K562 (cell line): ENCODE measurements around the gene FRMD5. TPM values are rescaled to one million over a fixed set of nuclear protein-coding genes. Genes with fewer than 3 reads are reported as not detected.

ENCODE experiments used
- ATAC-seq: fragments of 200-7000 bp; cut with Tn5 transposase; 3 replicates; pipeline ENCODE4 v1.9.1; 2020; ENCODE audit warnings: moderate library complexity
- BruUV-seq: library from RNA; stranded (reverse); fragments of 400-500 nt; replicated peaks from 2 replicates; lab custom pipeline; 2021; lab: Mats Ljungman, UMichigan
- CTCF ChIA-PET: fragments of 300-600 bp; formaldehyde crosslinking; extraction: SDS; loops from one replicate; lab custom pipeline; 2021; ENCODE audit warnings: low intra/inter-chr PET ratio; lab: Yijun Ruan, JAX
- POLR2A ChIA-PET: fragments of 300-600, 350-650 bp; sonication (Branson Sonifier 250); formaldehyde crosslinking; extraction: SDS; loops from one replicate; lab custom pipeline; 2021; ENCODE audit warnings: antibody characterized with exemption, inconsistent platforms; lab: Yijun Ruan, JAX
- DNase-seq, 4 experiments: peaks; one replicate each; pipeline versions ENCODE4 v3.0.0 to v3.0.0-alpha.2; 2011 to 2018; ENCODE audit warnings: low spot score in 3 of 4, mixed read lengths in 3 of 4; ENCODE audit errors: extremely low read depth in 1 of 4
- FAIRE-seq: peaks from 2 replicates; lab custom pipeline; 2011; peaks lifted over from hg19 to GRCh38; lab: Jason Lieb, UNC
- H2AFZ ChIP-seq: 2 replicates; pipeline ENCODE4 v1.6.0; 2011; ENCODE audit warnings: low read depth, low read length, control low read depth, inconsistent platforms
- H3K27ac ChIP-seq: fragments of 200-600 bp; 3 replicates; pipeline ENCODE4 v1.8.0; 2011; ENCODE audit warnings: low read depth, mild to moderate bottlenecking, control low read depth, inconsistent platforms, low read length, moderate library complexity, mixed read lengths; ENCODE audit errors: extremely low read depth
- H3K27me3 ChIP-seq, 2 experiments: fragments of 300-600 bp in 1 of 2; 2 replicates in 1 of 2; 3 replicates in 1 of 2; pipeline versions ENCODE4 v1.6.0 to v1.8.0; 2011; ENCODE audit warnings: inconsistent platforms in 2 of 2, low read length in 2 of 2, mild to moderate bottlenecking in 1 of 2, mixed read lengths in 1 of 2, moderate library complexity in 1 of 2; ENCODE audit not compliant: control insufficient read depth in 2 of 2, insufficient read depth in 2 of 2
- H3K36me3 ChIP-seq: fragments of 300-600 bp; 3 replicates; pipeline ENCODE4 v1.8.0; 2011; ENCODE audit warnings: mild to moderate bottlenecking, low read length, inconsistent platforms; ENCODE audit not compliant: control insufficient read depth, insufficient read depth
- H3K4me1 ChIP-seq, 2 experiments: fragments of 200-600 bp in 1 of 2; replicated peaks in 1 of 2; 2 replicates in 1 of 2; 3 replicates in 1 of 2; pipeline versions ENCODE4 v1.5.1 to v1.8.0; 2011; ENCODE audit warnings: inconsistent platforms in 2 of 2, low read length in 2 of 2, mild to moderate bottlenecking in 1 of 2, mixed read lengths in 1 of 2, moderate library complexity in 1 of 2; ENCODE audit not compliant: control insufficient read depth in 2 of 2, insufficient read depth in 2 of 2
- H3K4me2 ChIP-seq: 2 replicates; pipeline ENCODE4 v1.6.1; 2011; ENCODE audit warnings: low read length, control low read depth, inconsistent platforms, mixed read lengths; ENCODE audit not compliant: insufficient read depth
- H3K4me3 ChIP-seq: fragments of 200-600 bp; sonication (generic), shearing (Covaris generic); 2 replicates; pipeline ENCODE4 v1.5.1; 2016; ENCODE audit warnings: control low read depth, inconsistent platforms
- H3K79me2 ChIP-seq: fragments of 200-600 bp; 3 replicates; pipeline ENCODE4 v1.8.0; 2011; ENCODE audit warnings: low read length, inconsistent platforms; ENCODE audit not compliant: control insufficient read depth, insufficient read depth
- H3K9ac ChIP-seq, 2 experiments: 2 replicates each; pipeline versions ENCODE4 v1.6.0 to v1.6.1; 2011; ENCODE audit warnings: low read depth in 2 of 2, low read length in 2 of 2, control low read depth in 1 of 2, inconsistent platforms in 1 of 2, mild to moderate bottlenecking in 1 of 2, mixed read lengths in 1 of 2; ENCODE audit not compliant: insufficient read depth in 1 of 2
- H3K9me1 ChIP-seq: one replicate; pipeline ENCODE4 v1.6.0; 2011; ENCODE audit warnings: inconsistent platforms, mild to moderate bottlenecking, low read length, moderate library complexity; ENCODE audit not compliant: control insufficient read depth, insufficient read depth
- H3K9me3 ChIP-seq: replicated peaks from 2 replicates; pipeline ENCODE4 v1.5.1; 2011; ENCODE audit warnings: low read depth, low read length, inconsistent platforms; ENCODE audit not compliant: control insufficient read depth, insufficient read depth
- H4K20me1 ChIP-seq: replicated peaks from 2 replicates; pipeline ENCODE4 v1.6.1; 2011; ENCODE audit warnings: low read length, inconsistent platforms, mixed read lengths; ENCODE audit not compliant: control insufficient read depth, insufficient read depth
- ASH1L ChIP-seq: fragments of 450-650 bp; IDR thresholded peaks from 2 replicates; pipeline ENCODE4 v1.6.1; 2018; ENCODE audit warnings: borderline replicate concordance, mild to moderate bottlenecking, low read depth; ENCODE audit not compliant: partially characterized antibody
- BACH1 ChIP-seq: fragments of 200-800 bp; sonication (Bioruptor generic); IDR thresholded peaks from 2 replicates; pipeline ENCODE4 v1.6.1; 2016; ENCODE audit warnings: missing genetic modification characterization, missing compliant biosample characterization
- CEBPG ChIP-seq, 3 experiments: fragments of 200-800 bp in 1 of 3; sonication (Bioruptor generic) in 1 of 3; sonication (generic) in 1 of 3; formaldehyde crosslinking in 1 of 3; IDR thresholded peaks in 2 of 3; conservative IDR thresholded peaks in 1 of 3; 2 replicates each; pipeline versions ENCODE4 v1.6.1 to v1.8.0; 2016 to 2022; ENCODE audit warnings: missing compliant biosample characterization in 2 of 3, missing genetic modification characterization in 2 of 3, mild to moderate bottlenecking in 1 of 3, missing genetic modification reagents in 1 of 3
- DNMT1 ChIP-seq: fragments of 450-650 bp; IDR thresholded peaks from 2 replicates; pipeline ENCODE4 v1.6.1; 2016; ENCODE audit warnings: antibody characterized with exemption, mild to moderate bottlenecking
- GATAD2A ChIP-seq: fragments of 450-650 bp; IDR thresholded peaks from 2 replicates; pipeline ENCODE4 v1.6.1; 2017
- HNRNPH1 ChIP-seq: fragments of 200-400 bp; formaldehyde crosslinking; optimal IDR thresholded peaks from 2 replicates; pipeline ENCODE3; 2017; ENCODE audit warnings: low read depth, mild to moderate bottlenecking, low read length, moderate library complexity
- KLF13 ChIP-seq: fragments of 450-650 bp; IDR thresholded peaks from 2 replicates; pipeline ENCODE4 v1.6.1; 2016; ENCODE audit warnings: missing genetic modification characterization, low read depth, mild to moderate bottlenecking, missing compliant biosample characterization, moderate library complexity, borderline replicate concordance
- KLF16 ChIP-seq: IDR thresholded peaks from 2 replicates; pipeline ENCODE4 v1.6.1; 2016; ENCODE audit warnings: antibody characterized with exemption
- LCOR ChIP-seq: sonication (generic); formaldehyde crosslinking; IDR thresholded peaks from 2 replicates; pipeline ENCODE4 v1.8.0; 2022; ENCODE audit warnings: mild to moderate bottlenecking, missing genetic modification reagents
- MCM2 ChIP-seq: fragments of 450-650 bp; IDR thresholded peaks from 2 replicates; pipeline ENCODE4 v1.6.1; 2017; ENCODE audit warnings: low read depth, mild to moderate bottlenecking
- MTA2 ChIP-seq: fragments of 450-650 bp; IDR thresholded peaks from 2 replicates; pipeline ENCODE4 v1.6.1; 2016; ENCODE audit warnings: low read depth
- MXI1 ChIP-seq: IDR thresholded peaks from 2 replicates; pipeline ENCODE4 v1.6.1; 2011; ENCODE audit warnings: low read depth, mild to moderate bottlenecking, improper control_type of control experiment, low read length
- RCOR1 ChIP-seq, 2 experiments: IDR thresholded peaks; 2 replicates each; pipeline ENCODE4 v1.6.1; 2012; ENCODE audit warnings: low read depth in 2 of 2, low read length in 2 of 2, borderline replicate concordance in 1 of 2, improper control_type of control experiment in 1 of 2
- TAF1 ChIP-seq: IDR thresholded peaks from 2 replicates; pipeline ENCODE4 v1.6.1; 2011; ENCODE audit warnings: mild to moderate bottlenecking, low read length, moderate library complexity; ENCODE audit not compliant: insufficient read depth, control insufficient read depth, severe bottlenecking; ENCODE audit errors: extremely low read depth
- TAF15 ChIP-seq: fragments of 200-400 bp; formaldehyde crosslinking; IDR thresholded peaks from 2 replicates; pipeline ENCODE4 v1.6.1; 2017; ENCODE audit warnings: mild to moderate bottlenecking, low read depth, low read length, moderate library complexity
- TAF9B ChIP-seq: fragments of 450-650 bp; IDR thresholded peaks from 2 replicates; pipeline ENCODE4 v1.6.1; 2018; ENCODE audit warnings: mild to moderate bottlenecking; ENCODE audit not compliant: partially characterized antibody
- ZNF263 ChIP-seq: sonication (generic); formaldehyde crosslinking; IDR thresholded peaks from 2 replicates; pipeline ENCODE4 v1.8.0; 2022; ENCODE audit warnings: mild to moderate bottlenecking, missing genetic modification reagents, borderline replicate concordance
- WGBS: fragments of 100-300 bp; shearing (Covaris generic); methylation state at CpG from one replicate; pipeline ENCODE4 v1.1.6; 2016; ENCODE audit warnings: low coverage, mixed read lengths; ENCODE audit not compliant: insufficient coverage; ENCODE audit errors: missing lambda C conversion rate; 5-methylcytosine and 5-hydroxymethylcytosine counted together
- in situ Hi-C: fragments of 300-500 bp; cut with MboI; formaldehyde crosslinking; loops from 4 replicates; pipeline ENCODE4 v1.15.0; 2018; ENCODE audit warnings: inconsistent platforms, mixed read lengths
- intact Hi-C: fragments of 100-400 bp; cut with micrococcal nuclease; formaldehyde crosslinking; loops from 2 replicates; pipeline ENCODE4 v1.14.2; 2022
- polyA plus RNA-seq, 8 experiments: library from polyadenylated mRNA; depleted of rRNA in 4 of 8; stranded (reverse) in 5 of 8; unstranded in 3 of 8; fragments of >200 nt; fragmentation: Nextera tagmentation in 2 of 8; fragmentation: Illumina TruSeq in 1 of 8; extraction: Ambion mirVana in 2 of 8; extraction: Trizol in 1 of 8; gene quantifications; 2 replicates each; pipeline versions ENCODE4 v1.2.1 to v1.2.3, GENCODE V29; 2011 to 2014; ENCODE audit warnings: inconsistent platforms in 1 of 8, missing spikeins in 1 of 8
- total RNA-seq, 7 experiments: library from RNA; depleted of rRNA in 6 of 7; stranded (reverse); fragments of >200 nt in 6 of 7; fragmentation: Illumina TruSeq in 2 of 7; extraction: Trizol in 2 of 7; gene quantifications; 2 replicates each; pipeline versions ENCODE4 v1.2.1 to v1.2.3, GENCODE V29; 2011 to 2021; ENCODE audit warnings: low replicate concordance in 1 of 7
- TF ChIP-seq, protein P1 (sequence below): sonication (generic); formaldehyde crosslinking; IDR thresholded peaks from 2 replicates; pipeline ENCODE4 v1.8.1; 2022; ENCODE audit warnings: missing genetic modification reagents
- TF ChIP-seq, protein P2 (sequence below): fragments of 450-650 bp; formaldehyde crosslinking; IDR thresholded peaks from 2 replicates; pipeline ENCODE4 v1.4.0; 2020; ENCODE audit warnings: mild to moderate bottlenecking, mixed read lengths
- TF ChIP-seq, protein P3 (sequence below): sonication (generic); IDR thresholded peaks from 2 replicates; pipeline ENCODE4 v1.6.1; 2016

FRMD5 gene
- total and polyA plus RNA-seq, 9 of the 15 experiments (the other 6 are each of a cell fraction or from before 2014, with no cell fraction given): 0.13 to 0.38 TPM; not detected in 7

DNA sequence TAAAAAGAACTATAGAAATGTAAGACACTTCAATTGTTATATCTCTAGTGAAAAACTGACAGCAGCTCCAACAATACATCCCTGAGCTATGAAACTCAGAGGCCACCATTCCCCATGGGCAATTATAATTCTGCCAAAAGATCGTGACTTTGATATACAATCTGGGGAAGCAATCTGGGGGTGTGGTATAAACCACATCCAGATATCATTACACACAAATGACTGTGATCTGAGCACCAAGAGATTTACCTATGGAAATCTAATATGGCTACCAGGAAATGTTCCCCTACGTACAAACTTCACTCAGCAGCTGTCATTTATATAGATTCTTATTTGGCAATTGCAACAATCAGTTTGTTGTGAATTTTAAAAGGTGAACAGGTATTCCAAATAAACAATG is 110.3 kb downstream of the FRMD5 start:
- Histone ChIP-seq H2AFZ (no peak overlapping the region), H3K9me1 (no peaks in the 10 kb centered on the region), H3K9me3 (no peaks in the 10 kb centered on the region), H4K20me1 (no peaks in the 10 kb centered on the region), H3K27ac (no peak overlapping the region), H3K4me3 (no peak overlapping the region), H3K4me2 (no peak overlapping the region), H3K4me1 (no peaks in the 10 kb centered on the region), H3K9ac (no peak overlapping the region), H3K27me3 (peaks cover 0 to 3% of the 10 kb centered on the region in 2 experiments; a peak in 1 of 5 replicates), H3K79me2 (no peaks in the 10 kb centered on the region), H3K36me3 (no peaks in the 10 kb centered on the region)
- CTCF ChIA-PET: no interaction called here
- POLR2A ChIA-PET: interaction anchor here (1.0 kb wide), 1 partner anchor 21 kb away, joined by 3 read pairs; no protein-coding TSS in a partner anchor
- WGBS: 0% methylated on average over 2 of the region's 2 CpGs
- intact Hi-C loops: no loop called here
- in situ Hi-C loops: no loop called here
- ATAC-seq (no peak), DNase-seq (no peak), FAIRE-seq (no peak)
- no TSS peak for BruUV-seq
- no peak for TF ChIP-seq GATAD2A
- TF ChIP-seq BACH1 (tag): no peak
- no peak for TF ChIP-seq DNMT1
- no peak for TF ChIP-seq MXI1
- TF ChIP-seq TAF1: no peak
- TF ChIP-seq MCM2: no peak
- TF ChIP-seq ZNF263 (CRISPR knock-in tag): no peak
- no peak for TF ChIP-seq TAF9B
- no peak for TF ChIP-seq KLF13 (tag)
- no peak for TF ChIP-seq MTA2
- TF ChIP-seq, protein P1, sequence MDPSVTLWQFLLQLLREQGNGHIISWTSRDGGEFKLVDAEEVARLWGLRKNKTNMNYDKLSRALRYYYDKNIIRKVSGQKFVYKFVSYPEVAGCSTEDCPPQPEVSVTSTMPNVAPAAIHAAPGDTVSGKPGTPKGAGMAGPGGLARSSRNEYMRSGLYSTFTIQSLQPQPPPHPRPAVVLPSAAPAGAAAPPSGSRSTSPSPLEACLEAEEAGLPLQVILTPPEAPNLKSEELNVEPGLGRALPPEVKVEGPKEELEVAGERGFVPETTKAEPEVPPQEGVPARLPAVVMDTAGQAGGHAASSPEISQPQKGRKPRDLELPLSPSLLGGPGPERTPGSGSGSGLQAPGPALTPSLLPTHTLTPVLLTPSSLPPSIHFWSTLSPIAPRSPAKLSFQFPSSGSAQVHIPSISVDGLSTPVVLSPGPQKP: no peak
- TF ChIP-seq LCOR (CRISPR knock-in tag): no peak
- no peak for TF ChIP-seq KLF16
- TF ChIP-seq, protein P2, sequence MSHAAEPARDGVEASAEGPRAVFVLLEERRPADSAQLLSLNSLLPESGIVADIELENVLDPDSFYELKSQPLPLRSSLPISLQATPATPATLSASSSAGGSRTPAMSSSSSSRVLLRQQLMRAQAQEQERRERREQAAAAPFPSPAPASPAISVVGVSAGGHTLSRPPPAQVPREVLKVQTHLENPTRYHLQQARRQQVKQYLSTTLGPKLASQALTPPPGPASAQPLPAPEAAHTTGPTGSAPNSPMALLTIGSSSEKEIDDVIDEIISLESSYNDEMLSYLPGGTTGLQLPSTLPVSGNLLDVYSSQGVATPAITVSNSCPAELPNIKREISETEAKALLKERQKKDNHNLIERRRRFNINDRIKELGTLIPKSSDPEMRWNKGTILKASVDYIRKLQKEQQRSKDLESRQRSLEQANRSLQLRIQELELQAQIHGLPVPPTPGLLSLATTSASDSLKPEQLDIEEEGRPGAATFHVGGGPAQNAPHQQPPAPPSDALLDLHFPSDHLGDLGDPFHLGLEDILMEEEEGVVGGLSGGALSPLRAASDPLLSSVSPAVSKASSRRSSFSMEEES: no peak
- no peak for TF ChIP-seq TAF15
- TF ChIP-seq, protein P3, sequence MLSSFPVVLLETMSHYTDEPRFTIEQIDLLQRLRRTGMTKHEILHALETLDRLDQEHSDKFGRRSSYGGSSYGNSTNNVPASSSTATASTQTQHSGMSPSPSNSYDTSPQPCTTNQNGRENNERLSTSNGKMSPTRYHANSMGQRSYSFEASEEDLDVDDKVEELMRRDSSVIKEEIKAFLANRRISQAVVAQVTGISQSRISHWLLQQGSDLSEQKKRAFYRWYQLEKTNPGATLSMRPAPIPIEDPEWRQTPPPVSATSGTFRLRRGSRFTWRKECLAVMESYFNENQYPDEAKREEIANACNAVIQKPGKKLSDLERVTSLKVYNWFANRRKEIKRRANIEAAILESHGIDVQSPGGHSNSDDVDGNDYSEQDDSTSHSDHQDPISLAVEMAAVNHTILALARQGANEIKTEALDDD: no peak
- no peak for TF ChIP-seq HNRNPH1
- no peak for TF ChIP-seq CEBPG (CRISPR knock-in tag; IDR thresholded peaks at IDR 0.05)
- no peak for TF ChIP-seq CEBPG (tag; conservative IDR thresholded peaks at IDR 0.05 in 1 of 2, IDR thresholded peaks at IDR 0.05 in 1 of 2)
- no peak for TF ChIP-seq RCOR1 (IDR thresholded peaks at IDR 0.05; ENCODE audit: borderline replicate concordance in 1 of 2, low read depth in 2 of 2, low read length in 2 of 2)
- no peak for TF ChIP-seq ASH1L
